Adrenal gland (tissue), 12 donors: Measurements from ENCODE around the gene PARD6B. TPM values are rescaled to one million over a fixed set of nuclear protein-coding genes. Genes with fewer than 3 reads are reported as not detected.
A peak's percentile ranks its signal among the peaks of the same experiment; 100 is the strongest.
"Not testable (repeated sequence)": the region's sequence is repeated elsewhere in the genome, so short reads cannot be mapped to it uniquely, and the experiment has no call there.

Experiments
- DNase-seq, 7 donors: peaks; one replicate each; pipeline ENCODE4 v3.0.0-alpha.2; 2019 to 2020
- H3K27ac ChIP-seq, 5 donors: fragments of 200-600 bp; sonication (generic) in 4 of 5; 1 replicate in 3 of 5; 2 replicates in 2 of 5; pipeline versions ENCODE4 v1.5.1 to v1.8.0; 2016 to 2020; ENCODE audit warnings: mild to moderate bottlenecking in 1 of 5
- H3K27me3 ChIP-seq: fragments of 200-600 bp; 2 replicates; pipeline ENCODE4 v1.8.0; 2021
- H3K36me3 ChIP-seq, 2 donors: fragments of 200-600 bp; replicated peaks in 1 of 2; 1 replicate in 1 of 2; 2 replicates in 1 of 2; pipeline versions ENCODE4 v1.5.1 to v1.8.0; 2018 to 2022
- H3K4me1 ChIP-seq, 2 donors: fragments of 200-600 bp; replicated peaks in 1 of 2; 1 replicate in 1 of 2; 2 replicates in 1 of 2; pipeline versions ENCODE4 v1.5.1 to v1.8.0; 2018 to 2021
- H3K4me3 ChIP-seq, 4 donors: fragments of 200-600 bp; sonication (generic) in 3 of 4; one replicate each; pipeline ENCODE4 v1.5.1; 2016 to 2018
- H3K9me3 ChIP-seq, 3 donors: fragments of 200-600 bp; sonication (generic) in 1 of 3; replicated peaks in 1 of 3; 1 replicate in 2 of 3; 2 replicates in 1 of 3; pipeline versions ENCODE4 v1.5.1 to v1.8.0; 2016 to 2021
- CTCF ChIP-seq, 6 experiments: fragments of 450-650 bp in 4 of 6; fragments of 200-600 bp in 2 of 6; sonication (generic) in 1 of 6; IDR thresholded peaks; 1 replicate in 5 of 6; 2 replicates in 1 of 6; pipeline versions ENCODE4 v1.5.1 to v1.8.0; 2016 to 2021; ENCODE audit warnings: antibody characterized with exemption in 6 of 6, mild to moderate bottlenecking in 2 of 6, moderate library complexity in 1 of 6
- POLR2A ChIP-seq, 2 donors: fragments of 450-650 bp; IDR thresholded peaks; one replicate each; pipeline ENCODE4 v1.6.1; 2017; ENCODE audit warnings: antibody characterized with exemption in 2 of 2, mild to moderate bottlenecking in 2 of 2, moderate library complexity in 1 of 2
- WGBS, 4 donors: extraction: QIAGEN DNeasy Blood & Tissue Kit in 2 of 4; methylation state at CpG; one replicate each; pipeline versions ENCODE4 v1.1.5 to v1.1.7; 2013 to 2017; 5-methylcytosine and 5-hydroxymethylcytosine counted together
- intact Hi-C, 2 donors: fragments of 100-400 bp; cut with DNase I; formaldehyde crosslinking; loops; one replicate each; pipeline versions ENCODE4 v1.14.1 to v1.15.0; 2022 to 2023
- polyA plus RNA-seq, 3 donors: library from polyadenylated mRNA; stranded (reverse); fragments of 200-250 nt in 2 of 3; fragments of 350-450 nt in 1 of 3; fragmentation: Illumina TruSeq in 1 of 3; extraction: RNeasy Lipid Tissue Mini Kit (QIAGEN cat#74804) in 1 of 3; gene quantifications; one replicate each; pipeline ENCODE4 v1.2.3, GENCODE V29; 2013 to 2014
- total RNA-seq, 9 donors: library from RNA; depleted of rRNA in 4 of 9; stranded (reverse); fragments of >200 nt in 4 of 9; fragments of 120-200 nt in 1 of 9; fragmentation: NEBNext Ultra II Directional in 1 of 9; extraction: Animal tissue kit (Norgen Biotek cat#: 25700) in 1 of 9; gene quantifications; one replicate each; pipeline versions ENCODE4 v1.1.0 to v1.2.4, GENCODE V29; 2013 to 2023
- donor health status: healthy with polysubstance abuse.
- donor health status: Bipolar disorder and iron deficiency.
- donor health status: DM: yes; HTN: yes; CAD: no.
- donor health status: DM: no; HTN: no; CAD: no.
- donor health status: DM: no; HTN: no; CAD: no.
- donor health status: DM: yes; HTN: yes; CAD: no.

PARD6B gene
- total and polyA plus RNA-seq, 12 donors, result 1.1 to 10.8 (median 5.3) TPM

GRCh38 chr20:50712771-50713656 is 18.4 kb upstream of the PARD6B start:
- Histone ChIP-seq H3K27ac (peak overlapping the region in 4 of 5 donors; percentile 22 to 80 (median 35)), H3K36me3 (no peaks in the 10 kb centered on the region), H3K9me3 (no peaks in the 10 kb centered on the region), H3K4me1 (peaks cover 7 to 17% of the 10 kb centered on the region in 2 donors), H3K4me3 (no peak overlapping the region), H3K27me3 (no peaks in the 10 kb centered on the region)
- no peak for DNase-seq
- TF ChIP-seq CTCF (IDR thresholded peaks at IDR 0.05) (no peak), POLR2A (IDR thresholded peaks at IDR 0.05) (no peak)
- WGBS, 4 donors, result 65 to 77% (median 69%) methylated on average over 7 of the region's 7 CpGs
- intact Hi-C loops, result loop anchor here in 1 of 2 donors (10.0 kb wide), 1 partner anchor 88 kb away; no protein-coding TSS in a partner anchor

GRCh38 chr20:50713657-50714101 is 17.7 kb upstream of the PARD6B start:
- WGBS, 4 donors, result 29 to 44% (median 37%) methylated on average over 7 of the region's 7 CpGs
- intact Hi-C loops, result loop anchor here in 1 of 2 donors (10.0 kb wide), 1 partner anchor 89 kb away; no protein-coding TSS in a partner anchor

GRCh38 chr20:50714426-50714825 is 17.0 kb upstream of the PARD6B start:
- Histone ChIP-seq H3K4me1 (peaks cover 7 to 17% of the 10 kb centered on the region in 2 donors), H3K27ac (peak overlapping the region in 1 of 5 donors; percentile 80)
- H3K36me3 ChIP-seq, DNase-seq, H3K4me3 ChIP-seq, H3K27me3 ChIP-seq, H3K9me3 ChIP-seq: not testable (repeated sequence)
- intact Hi-C loops, result loop anchor here in 1 of 2 donors (10.0 kb wide), 1 partner anchor 90 kb away; no protein-coding TSS in a partner anchor
- 87 to 91% (median 90%) methylated on average over 12 of the region's 12 CpGs for WGBS, 4 donors

More at GRCh38 chr20:50713657-50714101, 17.7 kb upstream of the PARD6B start:
- Histone ChIP-seq H3K4me1 (peaks cover 7 to 17% of the 10 kb centered on the region in 2 donors), H3K27me3 (no peaks in the 10 kb centered on the region), H3K9me3 (no peaks in the 10 kb centered on the region), H3K36me3 (no peaks in the 10 kb centered on the region), H3K27ac (peak overlapping the region in 4 of 5 donors; percentile 19 to 80 (median 39)), H3K4me3 (no peak overlapping the region)
- TF ChIP-seq POLR2A (IDR thresholded peaks at IDR 0.05) (no peak), CTCF (IDR thresholded peaks at IDR 0.05) (peak; percentile 21 to 56 (median 50))
- peak; percentile 42 to 72 (median 52) for DNase-seq

- WGBS, 4 donors, result 89 to 96% (median 91%) methylated on average over 2 to 3 of the region's 3 CpGs
- Histone ChIP-seq H3K4me1 (peaks cover 2 to 12% of the 10 kb centered on the region in 2 donors), H3K27ac (no peak overlapping the region), H3K4me3 (no peak overlapping the region), H3K27me3 (no peaks in the 10 kb centered on the region), H3K36me3 (no peaks in the 10 kb centered on the region), H3K9me3 (no peaks in the 10 kb centered on the region)
- no peak for DNase-seq
- intact Hi-C loops, result loop anchor here in 1 of 2 donors (10.0 kb wide), 1 partner anchor 91 kb away; no protein-coding TSS in a partner anchor
- TF ChIP-seq POLR2A (IDR thresholded peaks at IDR 0.05) (no peak), CTCF (IDR thresholded peaks at IDR 0.05) (no peak)
Observed at GRCh38 chr20:50715694-50716093, 15.7 kb upstream of the PARD6B start.
